Uterus (tissue), 4 donors: ENCODE data around the gene RCAN2. TPM values are rescaled to one million over a fixed set of nuclear protein-coding genes. Genes with fewer than 3 reads are reported as not detected.

Experiments
- DNase-seq, 2 donors: peaks; one replicate each; pipeline ENCODE4 v3.0.0-alpha.2; 2019 to 2020
- H3K27ac ChIP-seq, 2 donors: fragments of 200-600 bp; sonication (generic); 1 replicate in 1 of 2; 2 replicates in 1 of 2; pipeline ENCODE4 v1.5.1; 2016 to 2018
- H3K27me3 ChIP-seq, 2 donors: fragments of 200-600 bp; sonication (generic); one replicate each; pipeline ENCODE4 v1.5.1; 2018 to 2019; ENCODE audit warnings: control low read depth in 1 of 2
- H3K36me3 ChIP-seq, 2 donors: fragments of 200-600 bp; sonication (generic); one replicate each; pipeline ENCODE4 v1.5.1; 2019; ENCODE audit warnings: control low read depth in 1 of 2
- H3K4me1 ChIP-seq, 2 donors: fragments of 200-600 bp; sonication (generic); one replicate each; pipeline ENCODE4 v1.5.1; 2018 to 2019; ENCODE audit warnings: control low read depth in 1 of 2
- H3K4me3 ChIP-seq, 2 donors: fragments of 200-600 bp; sonication (generic); 1 replicate in 1 of 2; 2 replicates in 1 of 2; pipeline ENCODE4 v1.5.1; 2018 to 2019; ENCODE audit warnings: mild to moderate bottlenecking in 1 of 2
- H3K9me3 ChIP-seq, 2 donors: fragments of 200-600 bp; sonication (generic); one replicate each; pipeline ENCODE4 v1.5.1; 2019; ENCODE audit warnings: control low read depth in 1 of 2
- POLR2A ChIP-seq, 2 donors: fragments of 450-650 bp; IDR thresholded peaks; one replicate each; pipeline ENCODE4 v1.6.1; 2016; ENCODE audit warnings: antibody characterized with exemption in 2 of 2, mild to moderate bottlenecking in 1 of 2, moderate library complexity in 1 of 2
- intact Hi-C: fragments of 100-400 bp; cut with DNase I; formaldehyde crosslinking; loops from one replicate; pipeline ENCODE4 v1.15.1; 2023; ENCODE audit warnings: low total_unique reads
- total RNA-seq, 4 donors: library from RNA; depleted of rRNA in 3 of 4; stranded (reverse); fragments of >200 nt in 3 of 4; gene quantifications; one replicate each; pipeline versions ENCODE4 v1.1.0 to v1.2.4, GENCODE V29; 2014 to 2023
- TF ChIP-seq, protein P1 (sequence below), 4 experiments: fragments of 200-600 bp in 2 of 4; fragments of 450-650 bp in 2 of 4; sonication (generic) in 2 of 4; IDR thresholded peaks; one replicate each; pipeline ENCODE4 v1.5.1; 2016 to 2019; ENCODE audit warnings: antibody characterized with exemption in 4 of 4, mild to moderate bottlenecking in 2 of 4, moderate library complexity in 1 of 4
- donor health status: DM: yes; HTN: yes; CAD: no.

The RCAN2 gene
- total RNA-seq, 4 donors from 2014 or later, result 3.0 to 36.4 (median 16.3) TPM

DNA sequence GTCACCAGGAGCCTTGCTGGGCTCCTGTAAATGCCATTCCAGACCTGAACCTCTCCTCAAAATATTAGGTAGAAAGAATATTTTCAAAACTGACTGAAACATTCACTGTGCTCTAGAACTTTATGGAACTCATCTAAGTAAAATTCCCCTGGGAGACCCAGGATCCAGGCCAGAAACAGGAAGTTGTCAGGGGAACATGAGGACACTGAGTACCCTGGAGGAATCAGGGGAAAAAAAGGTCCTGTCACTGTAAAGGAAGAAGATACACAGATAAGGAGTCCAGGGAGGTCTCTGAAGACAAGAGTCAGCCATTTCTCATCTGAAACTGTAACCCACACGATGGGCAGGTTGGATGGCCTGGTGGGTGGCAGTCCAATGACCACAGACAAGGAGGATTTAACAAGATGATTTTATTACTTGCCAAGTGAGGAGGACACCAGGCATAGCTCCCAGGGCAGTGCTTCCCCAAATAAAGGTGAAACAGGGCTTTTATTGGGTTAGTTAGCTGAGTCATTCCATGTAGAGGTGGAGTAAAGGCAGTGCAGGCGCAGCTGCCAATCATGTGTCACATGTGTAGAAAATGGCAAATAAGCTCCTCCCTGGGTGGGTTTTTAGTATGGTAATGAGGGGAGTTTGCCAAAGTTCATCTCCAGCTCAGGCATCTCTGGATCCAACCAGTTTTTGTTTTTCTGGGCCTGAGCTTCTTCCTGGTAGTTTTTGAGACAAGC is 138.5 kb downstream of the RCAN2 start:
- intact Hi-C loops, result no loop called here
- H3K27ac ChIP-seq, result no peak overlapping the region
- peak in 1 of 2 donors; percentile 26 for DNase-seq
- no peaks in the 10 kb centered on the region for H3K9me3 ChIP-seq
- H3K36me3 ChIP-seq, result no peaks in the 10 kb centered on the region
- no peaks in the 10 kb centered on the region for H3K27me3 ChIP-seq
- no peaks in the 10 kb centered on the region for H3K4me1 ChIP-seq
- H3K4me3 ChIP-seq, result no peak overlapping the region
- no peak for TF ChIP-seq POLR2A (IDR thresholded peaks at IDR 0.05)
- TF ChIP-seq, protein P1, sequence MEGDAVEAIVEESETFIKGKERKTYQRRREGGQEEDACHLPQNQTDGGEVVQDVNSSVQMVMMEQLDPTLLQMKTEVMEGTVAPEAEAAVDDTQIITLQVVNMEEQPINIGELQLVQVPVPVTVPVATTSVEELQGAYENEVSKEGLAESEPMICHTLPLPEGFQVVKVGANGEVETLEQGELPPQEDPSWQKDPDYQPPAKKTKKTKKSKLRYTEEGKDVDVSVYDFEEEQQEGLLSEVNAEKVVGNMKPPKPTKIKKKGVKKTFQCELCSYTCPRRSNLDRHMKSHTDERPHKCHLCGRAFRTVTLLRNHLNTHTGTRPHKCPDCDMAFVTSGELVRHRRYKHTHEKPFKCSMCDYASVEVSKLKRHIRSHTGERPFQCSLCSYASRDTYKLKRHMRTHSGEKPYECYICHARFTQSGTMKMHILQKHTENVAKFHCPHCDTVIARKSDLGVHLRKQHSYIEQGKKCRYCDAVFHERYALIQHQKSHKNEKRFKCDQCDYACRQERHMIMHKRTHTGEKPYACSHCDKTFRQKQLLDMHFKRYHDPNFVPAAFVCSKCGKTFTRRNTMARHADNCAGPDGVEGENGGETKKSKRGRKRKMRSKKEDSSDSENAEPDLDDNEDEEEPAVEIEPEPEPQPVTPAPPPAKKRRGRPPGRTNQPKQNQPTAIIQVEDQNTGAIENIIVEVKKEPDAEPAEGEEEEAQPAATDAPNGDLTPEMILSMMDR (IDR thresholded peaks at IDR 0.05), result no peak

DNA sequence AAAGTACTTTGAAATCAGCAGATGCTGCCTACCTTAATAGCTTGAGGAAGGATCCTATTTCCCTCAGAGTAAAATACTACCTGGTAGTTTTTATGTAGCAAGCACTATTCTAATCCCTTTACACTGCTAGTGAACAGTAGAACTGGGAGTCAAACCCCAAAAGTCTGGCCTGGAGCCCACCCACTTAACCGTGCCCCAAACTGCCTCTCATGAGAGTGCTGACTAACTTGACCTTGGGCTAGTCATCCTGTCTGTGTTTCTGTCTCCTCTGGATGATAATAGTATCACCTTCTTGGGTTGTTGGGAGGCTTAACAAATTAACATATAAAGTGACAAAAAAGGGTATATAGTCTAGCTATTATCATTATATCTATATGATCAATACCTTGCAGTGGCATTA is 140.5 kb downstream of the RCAN2 start:
- H3K4me1 ChIP-seq, result no peaks in the 10 kb centered on the region
- TF ChIP-seq, protein P1 (IDR thresholded peaks at IDR 0.05), result no peak
- TF ChIP-seq POLR2A (IDR thresholded peaks at IDR 0.05), result no peak
- no peaks in the 10 kb centered on the region for H3K27me3 ChIP-seq
- intact Hi-C loops, result no loop called here
- no peak overlapping the region for H3K27ac ChIP-seq
- no peak for DNase-seq
- H3K9me3 ChIP-seq, result no peaks in the 10 kb centered on the region
- H3K36me3 ChIP-seq, result no peaks in the 10 kb centered on the region
- no peak overlapping the region for H3K4me3 ChIP-seq

DNA sequence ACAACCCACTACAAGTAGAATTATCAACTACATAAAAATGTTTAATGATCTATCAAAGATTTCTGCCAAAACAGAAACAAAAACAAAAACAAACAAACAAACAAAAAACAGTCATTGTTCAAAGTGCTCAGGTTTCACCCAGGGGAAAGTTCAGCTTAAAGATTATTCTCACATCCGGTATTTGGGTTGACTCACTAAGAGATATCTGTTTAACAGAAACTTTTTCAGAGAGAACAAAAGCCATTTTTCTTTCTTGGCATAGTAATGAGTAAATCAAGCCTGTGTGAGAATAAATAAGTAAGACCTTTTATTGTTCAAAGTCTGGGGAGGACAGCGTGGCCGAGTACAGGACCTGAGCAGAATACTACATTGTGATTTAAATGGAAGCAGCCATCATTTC is 143.6 kb downstream of the RCAN2 start:
- no peak for DNase-seq
- Histone ChIP-seq H3K27me3 (no peaks in the 10 kb centered on the region), H3K9me3 (no peaks in the 10 kb centered on the region), H3K4me1 (no peaks in the 10 kb centered on the region), H3K27ac (no peak overlapping the region), H3K4me3 (no peak overlapping the region), H3K36me3 (no peaks in the 10 kb centered on the region)
- TF ChIP-seq, protein P1 (IDR thresholded peaks at IDR 0.05), result no peak
- TF ChIP-seq POLR2A (IDR thresholded peaks at IDR 0.05), result no peak
- intact Hi-C loops, result no loop called here

DNA sequence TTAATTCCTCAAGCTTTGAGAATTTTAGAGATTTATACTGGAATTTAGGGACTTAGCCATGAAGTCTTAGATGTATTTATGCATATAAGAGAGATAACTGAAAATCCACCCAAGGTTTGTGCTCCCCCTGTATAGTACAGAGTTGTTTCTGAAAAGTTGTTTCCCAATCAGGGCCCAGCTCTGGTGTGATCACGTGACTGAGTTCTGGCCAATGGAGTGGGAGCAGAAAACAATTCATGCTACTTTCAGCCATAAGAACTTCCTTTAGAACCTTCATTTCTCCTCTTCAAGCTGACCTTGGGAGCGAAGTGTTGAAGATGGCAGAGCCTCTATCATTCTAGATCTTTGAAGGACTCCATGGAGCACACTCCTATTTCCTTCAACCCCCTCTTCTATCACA is 151.0 kb downstream of the RCAN2 start:
- Histone ChIP-seq H3K27me3 (no peaks in the 10 kb centered on the region), H3K9me3 (no peaks in the 10 kb centered on the region), H3K4me1 (no peaks in the 10 kb centered on the region), H3K4me3 (no peak overlapping the region), H3K27ac (no peak overlapping the region), H3K36me3 (no peaks in the 10 kb centered on the region)
- TF ChIP-seq POLR2A (IDR thresholded peaks at IDR 0.05), result no peak
- TF ChIP-seq, protein P1 (IDR thresholded peaks at IDR 0.05), result no peak
- intact Hi-C loops, result no loop called here
- DNase-seq, result no peak

DNA sequence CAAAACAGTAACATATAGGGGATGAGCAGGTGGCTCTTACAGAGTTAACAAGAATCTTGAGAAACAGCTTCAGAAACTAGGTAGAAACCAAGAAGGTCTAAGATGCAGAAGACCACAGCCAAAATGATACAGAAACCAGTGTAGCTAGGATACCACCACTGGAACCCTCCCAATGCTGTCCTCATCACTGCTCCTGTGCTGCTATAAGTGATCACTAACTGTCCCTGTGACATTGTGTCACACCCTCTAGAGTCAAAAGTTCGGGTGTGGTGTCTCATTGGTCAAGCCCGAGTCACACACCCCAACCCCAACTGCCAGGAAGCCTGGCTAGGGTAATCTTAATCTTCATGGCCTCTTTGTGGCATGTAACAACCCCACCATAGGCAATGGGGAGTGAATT is 153.1 kb downstream of the RCAN2 start:
- Histone ChIP-seq H3K9me3 (no peaks in the 10 kb centered on the region), H3K36me3 (no peaks in the 10 kb centered on the region), H3K4me3 (no peak overlapping the region), H3K4me1 (no peaks in the 10 kb centered on the region), H3K27ac (no peak overlapping the region), H3K27me3 (no peaks in the 10 kb centered on the region)
- intact Hi-C loops, result no loop called here
- DNase-seq, result no peak
- TF ChIP-seq, protein P1 (IDR thresholded peaks at IDR 0.05), result no peak
